HK-2 (cell line): ENCODE results near the gene ALDH2.
"Not testable (repeated sequence)": the region's sequence is repeated elsewhere in the genome, so short reads cannot be mapped to it uniquely, and the experiment has no call there.

ENCODE experiments used
- DNase-seq: peaks from one replicate; pipeline ENCODE4 v3.0.0-alpha.2; 2018; ENCODE audit not compliant: unreplicated experiment

Gene ALDH2

DNA sequence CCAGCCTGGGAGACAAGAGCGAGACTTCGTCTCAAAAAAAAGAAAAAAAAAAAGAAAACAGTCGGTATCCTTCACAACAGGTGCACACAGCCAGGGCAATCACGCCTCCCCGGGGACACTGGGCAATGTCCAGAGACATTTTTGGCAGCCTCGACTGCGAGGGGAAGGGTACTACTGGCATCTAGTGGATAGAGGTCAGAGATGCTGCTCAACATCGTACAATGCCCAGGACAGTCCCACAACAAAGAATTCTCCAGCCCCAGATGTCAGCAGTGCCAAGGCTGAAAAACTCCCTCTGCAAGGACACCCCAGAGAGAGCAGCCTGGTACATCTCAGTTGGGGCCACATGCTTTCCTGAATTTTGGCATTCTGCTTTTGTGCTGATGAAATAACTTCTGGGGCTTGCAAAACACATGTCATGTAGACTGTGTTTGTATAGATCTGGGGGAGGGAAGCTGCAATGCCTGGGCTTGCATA lies 21.5 kb downstream of the ALDH2 start:
- no peak for DNase-seq

DNA sequence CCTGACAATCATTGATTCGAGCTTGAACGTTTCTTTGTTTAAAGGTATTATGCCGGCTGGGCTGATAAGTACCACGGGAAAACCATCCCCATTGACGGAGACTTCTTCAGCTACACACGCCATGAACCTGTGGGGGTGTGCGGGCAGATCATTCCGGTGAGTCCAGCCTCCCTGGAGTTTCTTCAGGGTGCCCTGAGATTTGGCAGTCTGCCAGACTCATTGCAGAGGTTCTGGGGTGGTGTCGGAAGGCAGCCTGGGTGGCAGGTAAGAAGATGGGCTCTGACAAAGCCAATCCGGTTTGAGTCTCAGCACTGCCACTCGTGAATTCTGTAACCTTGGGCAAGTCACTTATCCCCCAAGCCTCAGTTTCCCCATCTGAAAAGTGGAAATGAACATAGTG lies 23.0 kb downstream of the ALDH2 start:
- DNase-seq = no peak

DNA sequence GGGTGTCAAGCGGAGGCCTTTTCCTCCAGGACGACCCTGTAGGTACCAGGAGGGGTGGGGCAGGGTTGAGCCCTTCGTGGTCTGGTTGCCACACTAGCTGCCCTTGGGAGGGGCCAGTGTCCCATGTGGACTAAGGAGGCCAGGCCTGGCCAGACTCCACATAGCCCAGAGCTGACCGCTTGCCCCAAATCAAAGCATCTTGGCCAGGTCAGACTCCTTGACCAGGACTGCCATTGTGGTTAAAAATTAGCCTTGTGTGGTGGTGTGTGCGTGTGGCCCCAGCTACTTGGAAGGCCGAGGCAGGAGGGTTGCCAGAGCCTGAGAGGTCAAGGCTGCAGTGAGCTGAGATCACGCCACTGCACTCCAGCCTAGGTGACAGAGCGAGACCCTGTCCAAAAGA lies 24.8 kb downstream of the ALDH2 start:
- no peak for DNase-seq

DNA sequence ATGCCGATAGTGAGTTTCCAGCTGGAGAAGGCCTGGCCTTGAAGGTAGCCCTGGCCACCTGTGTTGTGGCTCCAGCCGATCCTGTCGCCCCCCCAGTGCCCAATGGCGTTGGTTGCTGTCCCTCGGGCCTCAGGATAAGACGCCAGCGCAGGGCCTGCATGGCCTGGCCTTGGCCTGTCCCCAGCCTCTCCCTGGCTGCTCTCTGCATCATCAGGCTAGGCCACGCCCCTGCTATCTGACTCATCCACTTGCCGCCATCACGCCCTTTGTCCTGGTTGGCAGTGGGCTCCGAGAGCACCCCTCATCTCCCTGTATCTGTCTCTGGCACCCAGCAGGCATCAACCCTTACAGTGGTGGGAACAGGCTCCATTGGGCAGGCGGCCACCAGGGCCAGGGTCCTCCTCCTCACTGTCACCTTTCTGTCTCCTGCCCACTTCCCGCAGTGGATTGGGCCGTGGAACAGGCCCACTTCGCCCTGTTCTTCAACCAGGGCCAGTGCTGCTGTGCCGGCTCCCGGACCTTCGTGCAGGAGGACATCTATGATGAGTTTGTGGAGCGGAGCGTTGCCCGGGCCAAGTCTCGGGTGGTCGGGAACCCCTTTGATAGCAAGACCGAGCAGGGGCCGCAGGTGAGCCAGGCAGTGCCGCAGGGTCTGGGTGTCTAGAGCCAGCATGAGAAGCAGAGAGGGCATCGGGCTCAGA lies 25.6 kb downstream of the ALDH2 start:
- DNase-seq = no peak

DNA sequence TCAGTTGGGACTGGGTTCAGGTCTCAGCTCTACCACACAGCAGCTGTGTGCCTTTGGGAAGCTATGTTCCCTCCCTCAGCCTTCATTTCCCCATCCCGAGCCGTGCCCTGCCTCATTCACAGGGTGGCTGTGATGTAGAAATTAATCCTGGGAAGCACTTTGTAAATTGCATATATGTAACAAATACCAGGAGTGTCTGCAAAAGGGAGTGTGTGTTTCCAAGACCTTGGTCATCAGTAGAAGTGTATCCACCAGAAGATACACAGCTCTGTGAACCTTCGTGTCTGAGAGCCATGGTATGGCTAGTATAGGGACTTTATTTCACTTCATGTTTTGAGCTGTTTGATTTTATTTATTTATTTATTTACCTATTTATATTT lies 26.1 kb downstream of the ALDH2 start:
- DNase-seq = no peak

DNA sequence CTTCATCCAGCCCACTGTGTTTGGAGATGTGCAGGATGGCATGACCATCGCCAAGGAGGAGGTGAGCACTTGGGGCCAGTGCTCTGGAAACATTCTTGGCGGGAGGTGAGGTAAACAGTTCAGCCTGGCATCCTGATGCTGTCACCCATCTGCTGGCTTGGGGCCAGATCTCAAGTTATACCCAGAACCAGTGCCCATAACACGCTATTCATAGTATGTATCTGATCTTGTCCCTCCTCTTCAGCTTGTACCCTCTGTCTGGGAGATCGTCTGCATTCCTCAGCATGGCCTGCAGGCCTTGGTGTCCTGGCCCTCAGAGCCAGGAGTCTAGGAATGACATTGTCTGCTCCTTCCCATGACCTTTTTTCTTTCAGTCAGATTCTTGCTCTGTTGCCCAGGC lies 31.4 kb downstream of the ALDH2 start:
- no peak for DNase-seq

DNA sequence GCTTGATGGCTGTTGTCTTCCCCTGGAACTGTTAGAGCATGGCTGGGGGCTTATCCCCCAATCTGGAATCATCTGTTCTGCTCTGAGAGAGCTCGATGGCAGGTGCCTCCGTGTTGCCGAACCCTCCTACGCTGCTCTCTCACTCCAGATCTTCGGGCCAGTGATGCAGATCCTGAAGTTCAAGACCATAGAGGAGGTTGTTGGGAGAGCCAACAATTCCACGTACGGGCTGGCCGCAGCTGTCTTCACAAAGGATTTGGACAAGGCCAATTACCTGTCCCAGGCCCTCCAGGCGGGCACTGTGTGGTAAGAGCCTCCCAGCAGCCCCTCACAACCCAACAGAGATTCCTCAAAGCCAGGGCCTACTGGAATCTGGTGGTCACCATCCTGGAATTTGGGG lies 33.0 kb downstream of the ALDH2 start:
- DNase-seq = no peak

DNA sequence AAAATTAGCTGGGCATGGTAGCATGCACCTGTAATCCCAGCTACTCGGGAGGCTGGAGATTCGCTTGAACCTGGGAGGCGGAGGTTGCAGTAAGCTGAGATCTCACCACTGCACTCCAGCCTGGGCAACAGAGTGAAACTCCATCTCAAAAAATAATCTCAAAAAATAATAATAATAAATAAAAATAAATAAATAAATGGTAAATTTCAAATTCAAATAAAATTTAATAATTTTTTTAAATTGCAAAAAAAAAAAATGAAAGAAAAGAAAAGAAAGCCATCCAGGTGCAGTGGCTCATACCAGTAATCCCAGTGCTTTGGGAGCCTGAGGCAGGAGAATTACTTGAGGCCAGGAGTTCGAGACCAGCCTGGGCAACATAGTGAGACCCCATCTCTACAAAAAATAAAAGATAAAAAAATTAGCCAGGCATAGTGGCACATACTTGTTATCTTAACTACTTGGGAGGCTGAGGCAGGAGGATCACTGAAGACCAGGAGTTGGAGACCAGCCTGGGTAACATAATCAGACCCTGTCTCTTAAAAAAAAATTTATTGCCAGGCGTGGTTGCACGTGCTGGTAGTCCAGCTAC lies 36.4 kb downstream of the ALDH2 start:
- no peak for DNase-seq

DNA sequence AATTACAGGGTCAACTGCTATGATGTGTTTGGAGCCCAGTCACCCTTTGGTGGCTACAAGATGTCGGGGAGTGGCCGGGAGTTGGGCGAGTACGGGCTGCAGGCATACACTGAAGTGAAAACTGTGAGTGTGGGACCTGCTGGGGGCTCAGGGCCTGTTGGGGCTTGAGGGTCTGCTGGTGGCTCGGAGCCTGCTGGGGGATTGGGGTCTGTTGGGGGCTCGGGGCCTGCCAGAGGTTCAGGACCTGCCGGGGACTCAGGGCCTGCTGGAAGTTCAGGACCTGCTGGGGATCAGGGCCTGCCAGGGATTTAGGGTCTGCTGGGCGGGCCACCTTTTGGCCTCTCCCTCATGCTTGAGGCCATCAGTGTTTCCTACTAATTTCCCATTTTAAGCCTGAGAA lies 37.1 kb downstream of the ALDH2 start:
- DNase-seq = no peak

DNA sequence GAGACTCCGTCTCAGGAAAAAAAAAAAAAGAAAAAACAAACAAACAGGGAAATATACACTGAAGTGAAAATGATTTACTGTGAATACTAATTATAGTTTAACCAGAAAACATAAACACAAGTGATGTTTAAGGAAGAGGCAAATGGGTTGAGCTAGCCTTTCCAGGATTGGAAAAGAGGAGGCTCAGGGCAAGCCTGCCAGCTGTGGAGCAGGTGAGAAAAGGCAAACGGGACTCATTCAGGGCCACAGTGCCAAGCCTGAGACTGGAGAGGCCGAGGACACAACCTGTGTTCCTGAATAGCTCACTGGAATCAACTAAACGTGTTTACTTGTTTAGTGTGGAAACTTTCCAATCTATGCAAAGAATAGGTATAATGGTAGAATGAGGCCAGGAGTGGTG lies 39.6 kb downstream of the ALDH2 start:
- no peak for DNase-seq

DNA sequence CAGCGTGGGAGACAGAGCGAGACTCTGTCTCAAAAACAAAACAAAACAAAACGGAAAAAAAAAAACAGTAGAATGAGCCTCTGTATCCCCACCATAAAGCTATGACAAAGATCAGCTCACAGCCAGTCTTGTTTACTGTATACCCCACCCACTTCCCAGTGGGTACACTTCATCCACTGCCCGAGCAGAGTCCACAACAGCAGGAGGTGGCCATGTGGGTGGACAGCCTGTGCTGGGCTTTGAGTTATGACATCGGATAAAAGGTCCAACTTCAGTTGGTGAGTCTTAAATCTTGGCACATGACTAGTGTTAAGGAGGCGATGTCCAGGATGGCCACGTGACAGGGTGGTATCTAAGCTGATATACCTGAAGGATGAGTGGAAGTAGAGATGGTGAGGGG lies 40.5 kb downstream of the ALDH2 start:
- DNase-seq = no peak

DNA sequence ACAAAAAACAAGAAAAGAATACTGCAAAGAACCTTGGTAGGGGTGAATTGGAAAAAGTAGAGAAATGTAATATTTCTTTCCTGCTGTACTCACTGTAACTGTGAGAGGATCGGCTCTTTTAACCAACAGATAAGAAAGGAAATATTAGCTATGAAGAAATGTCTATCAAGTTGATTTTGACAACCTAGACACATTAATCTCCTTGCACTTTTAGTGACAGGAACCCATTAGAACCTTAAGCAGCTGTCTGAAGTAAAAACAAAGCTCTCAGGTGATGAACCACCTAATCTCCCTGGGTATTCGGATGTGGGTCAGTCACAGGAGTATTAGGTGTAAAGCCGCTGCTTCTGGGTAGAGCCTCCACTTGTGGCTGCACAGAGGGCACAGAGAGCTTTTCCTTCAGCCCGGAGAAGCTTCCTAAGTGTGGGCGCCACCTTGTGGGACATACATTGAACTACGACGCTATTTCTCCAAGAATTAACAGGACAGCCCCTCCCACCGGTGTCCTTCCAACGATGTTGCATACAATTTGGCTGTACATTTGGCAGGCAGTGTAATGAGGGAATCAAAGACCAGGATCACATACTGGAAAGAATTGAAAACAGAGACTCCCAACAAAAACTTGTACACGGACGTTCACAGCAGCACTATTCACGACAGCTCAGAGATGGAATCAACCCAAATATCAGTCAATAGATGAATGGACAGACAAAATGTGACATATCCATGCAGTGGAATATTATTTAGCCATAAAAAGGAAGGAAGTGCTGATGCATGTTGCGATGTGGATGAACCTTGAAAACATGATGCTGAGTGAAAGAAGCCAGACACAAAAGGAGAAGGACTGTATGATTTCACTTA lies 46.4 kb downstream of the ALDH2 start:
- peak; percentile 73 for DNase-seq

DNA sequence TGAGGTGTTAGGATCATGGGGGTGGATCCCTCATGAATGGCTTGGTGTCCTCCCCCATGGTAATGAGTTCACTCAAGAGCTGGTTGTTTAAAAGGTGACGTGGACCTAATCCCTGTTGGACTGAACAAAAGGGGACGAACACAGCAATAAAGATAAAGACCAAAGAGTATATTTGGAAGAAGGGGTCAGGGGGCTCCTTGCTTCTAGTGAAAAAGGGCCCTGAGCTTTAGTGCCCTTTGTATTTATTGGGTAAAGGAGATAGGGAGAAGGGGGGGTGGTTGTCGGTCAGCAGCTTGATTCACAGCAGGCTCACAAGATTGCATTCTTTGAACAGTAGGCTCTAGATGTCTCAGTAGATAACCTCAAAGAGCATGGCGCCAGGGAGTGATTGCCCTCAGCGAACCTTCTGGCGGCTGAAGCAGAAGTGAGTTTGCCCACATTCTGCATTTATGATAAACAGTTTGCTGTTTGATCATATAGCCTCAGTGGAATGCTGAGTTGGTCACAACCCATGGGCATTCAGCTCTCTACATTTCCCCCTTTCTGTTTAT lies 49.4 kb downstream of the ALDH2 start:
- no peak for DNase-seq

DNA sequence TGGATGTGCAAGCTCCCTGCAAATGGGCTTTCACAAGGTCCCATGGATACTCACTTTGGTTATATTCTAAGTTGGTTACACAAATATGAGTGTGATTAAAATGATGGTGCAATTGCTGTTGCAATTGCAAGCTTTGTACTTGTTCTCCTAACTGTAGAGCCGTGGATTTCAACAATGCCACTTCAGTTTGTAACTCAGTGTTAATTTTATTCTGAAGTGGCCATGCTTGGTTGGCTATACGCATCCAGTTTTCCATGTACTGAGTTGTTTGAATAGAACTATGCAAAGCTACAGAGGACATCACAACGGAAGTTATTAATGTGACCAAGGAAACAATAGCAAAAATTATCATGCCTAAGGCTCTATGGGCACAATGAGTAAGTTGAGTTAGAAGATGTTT lies 50.2 kb downstream of the ALDH2 start:
- DNase-seq = not testable (repeated sequence)

DNA sequence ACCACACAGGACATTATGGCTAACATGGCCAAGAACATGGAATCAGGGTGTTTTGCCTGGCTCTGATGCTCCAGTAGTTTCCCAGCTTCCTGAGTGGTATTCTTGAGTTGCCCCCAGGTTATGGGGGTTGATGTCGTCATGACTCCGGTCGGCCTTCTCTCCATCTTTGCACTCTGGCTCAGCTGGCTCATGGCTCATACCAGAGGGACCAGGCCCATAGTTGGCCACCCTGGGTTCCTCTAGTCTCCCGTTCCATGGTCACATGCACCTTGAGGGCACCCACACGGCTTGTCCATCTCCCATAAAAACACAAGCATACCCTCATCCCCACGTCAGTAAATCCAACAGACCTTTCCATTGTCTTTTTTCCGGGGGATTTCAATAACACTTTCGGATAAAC lies 51.6 kb downstream of the ALDH2 start:
- no peak for DNase-seq

DNA sequence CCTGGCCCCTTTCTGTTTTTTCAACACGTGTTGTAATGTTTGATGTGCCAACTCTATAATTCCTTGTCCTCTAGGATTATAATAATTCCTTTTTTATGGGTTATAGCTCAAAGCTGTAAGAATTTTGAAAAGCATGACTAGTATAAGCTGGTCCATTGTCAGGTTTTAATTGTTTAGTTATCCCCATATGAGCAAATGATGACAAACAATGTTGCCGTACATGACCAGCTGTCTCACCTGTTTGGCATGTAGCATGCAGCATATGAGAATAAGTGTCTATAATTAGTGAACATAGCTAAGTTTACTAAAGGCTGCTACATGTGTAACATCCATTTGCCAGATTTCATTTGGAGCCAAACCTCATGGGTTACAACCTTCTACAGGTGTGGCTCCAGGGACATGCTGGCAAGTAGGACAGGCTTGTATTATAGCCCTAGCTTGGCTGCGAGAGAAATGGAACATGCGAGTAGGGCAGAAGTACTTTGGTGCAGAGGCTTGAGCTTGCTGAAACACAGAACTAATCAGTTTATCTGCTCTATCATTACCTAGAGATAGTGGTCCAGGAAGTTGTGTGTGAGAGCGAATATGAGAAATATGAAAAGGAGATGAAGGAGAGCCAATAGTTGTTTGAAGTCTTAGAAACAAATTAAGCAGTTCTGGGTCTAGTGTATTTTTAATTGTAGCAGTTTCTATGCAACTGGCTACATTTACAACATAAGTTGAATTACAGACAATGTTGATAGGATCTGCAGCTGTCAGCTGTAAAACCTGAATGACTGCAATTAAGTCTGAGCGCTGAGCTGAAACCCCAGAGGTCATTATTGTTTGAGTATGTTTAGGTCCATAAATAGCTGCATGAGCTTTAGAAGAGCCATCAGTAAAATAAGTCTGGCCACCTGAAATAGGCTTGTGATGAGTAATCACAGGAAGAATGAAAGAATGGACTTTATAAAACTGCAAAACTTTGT lies 52.7 kb downstream of the ALDH2 start:
- no peak for DNase-seq

DNA sequence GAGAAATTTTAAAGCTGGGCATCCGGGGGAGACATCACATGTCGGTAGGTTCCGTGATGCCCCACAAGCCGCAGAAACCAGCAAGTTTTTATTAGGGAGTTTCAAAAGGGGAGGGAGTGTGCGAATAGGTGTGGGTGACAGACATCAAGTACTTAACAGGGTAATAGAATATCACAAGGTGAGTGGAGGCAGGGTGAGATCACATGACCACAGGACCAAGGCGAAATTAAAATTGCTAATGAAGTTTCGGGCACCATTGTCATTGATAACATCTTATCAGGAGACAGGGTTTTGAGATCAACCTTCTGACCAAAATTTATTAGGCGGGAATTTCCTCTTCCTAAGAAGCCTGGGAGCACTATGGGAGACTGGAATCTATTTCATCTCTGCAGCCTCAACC lies 54.1 kb downstream of the ALDH2 start:
- DNase-seq = not testable (repeated sequence)

DNA sequence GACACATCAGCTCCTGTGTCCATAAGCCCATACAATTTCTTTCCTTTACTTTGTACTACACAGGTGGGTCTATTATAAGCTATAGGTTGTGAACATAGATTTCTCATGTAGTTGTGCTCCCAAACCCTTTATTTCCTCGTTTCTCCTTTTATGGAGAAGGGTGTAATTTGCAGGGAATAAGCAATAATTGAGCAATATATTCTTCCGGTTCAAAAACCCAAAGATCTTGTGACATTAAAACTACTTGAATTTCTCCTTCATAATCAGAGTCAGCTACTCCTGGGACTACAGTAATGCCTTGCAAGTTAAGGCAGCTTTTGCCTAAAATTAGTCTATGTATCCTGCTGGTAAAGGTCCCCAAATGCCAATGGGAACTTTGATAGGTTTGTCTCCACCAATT lies 56.2 kb downstream of the ALDH2 start:
- no peak for DNase-seq

DNA sequence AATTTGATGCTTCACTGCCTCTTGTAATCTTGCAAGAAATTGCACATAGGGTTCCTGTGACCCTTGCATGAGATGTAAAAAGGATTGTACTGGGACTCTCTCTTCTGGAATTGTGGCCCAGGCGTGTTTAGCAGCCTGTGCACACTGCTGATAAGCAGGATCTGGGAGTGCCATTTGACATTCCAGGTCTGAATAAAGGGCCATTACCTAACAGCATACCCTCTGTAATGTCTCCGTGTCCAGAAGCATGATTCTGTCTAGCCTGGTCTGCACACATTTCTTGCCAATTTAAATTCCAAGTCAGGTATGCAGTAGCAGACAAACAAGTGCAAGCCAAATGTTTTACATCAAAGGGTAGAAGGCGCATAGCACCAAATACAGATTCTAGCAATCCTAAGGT lies 57.2 kb downstream of the ALDH2 start:
- no peak for DNase-seq

DNA sequence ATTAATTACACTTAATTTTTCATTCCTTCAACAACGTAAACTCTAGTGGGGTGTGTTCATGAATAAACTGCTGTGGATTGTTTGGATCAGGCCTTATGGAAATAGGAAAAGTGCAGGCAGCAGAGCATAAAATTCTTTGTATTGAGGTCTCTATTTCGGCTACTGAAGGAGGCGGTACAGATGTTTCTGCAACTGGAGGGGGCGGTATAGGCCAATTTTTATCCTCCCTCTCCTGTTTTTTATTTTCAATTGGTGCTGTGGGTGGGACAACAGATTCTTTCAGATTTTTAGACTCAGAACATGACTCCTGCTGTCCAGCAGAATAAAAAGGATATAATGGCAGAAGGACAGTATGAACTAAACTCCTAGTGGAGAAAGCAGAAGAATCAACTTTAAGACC lies 57.6 kb downstream of the ALDH2 start:
- DNase-seq = not testable (repeated sequence)

DNA sequence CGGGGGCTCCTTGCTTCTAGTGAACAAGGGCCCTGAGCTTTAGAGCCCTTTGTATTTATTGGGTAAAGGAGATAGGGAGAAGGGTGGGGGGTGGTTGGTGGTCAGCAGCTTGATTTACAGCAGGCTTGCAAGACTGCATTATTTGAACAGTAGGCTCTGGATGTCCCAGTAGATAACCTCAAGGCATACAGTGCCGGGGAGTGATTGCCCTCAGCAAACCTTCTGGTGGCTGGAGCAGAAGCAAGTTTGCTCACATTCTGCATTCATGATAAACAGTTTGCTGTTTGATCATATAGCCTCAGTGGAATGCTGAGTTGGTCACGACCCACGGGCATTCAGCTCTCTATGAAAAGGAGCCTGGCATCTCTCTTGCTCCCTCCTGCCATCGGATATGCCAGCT lies 58.8 kb downstream of the ALDH2 start:
- no peak for DNase-seq
